CD14-positive monocyte (primary cell): ENCODE data around the gene SAG. TPM values are rescaled to one million over a fixed set of nuclear protein-coding genes. Genes with fewer than 3 reads are reported as not detected.

Experiments used
- DNase-seq, 3 donors: peaks; one replicate each; pipeline ENCODE4 v3.0.0-alpha.2; 2011 to 2022
- H2AFZ ChIP-seq: 2 replicates; pipeline ENCODE4 v1.6.0; 2012; ENCODE audit warnings: mild to moderate bottlenecking, low read depth, low read length, inconsistent platforms; ENCODE audit not compliant: insufficient read depth, poor library complexity, severe bottlenecking
- H3K27ac ChIP-seq, 2 donors: 1 replicate in 1 of 2; 2 replicates in 1 of 2; pipeline ENCODE4 v1.5.1; 2012 to 2013; ENCODE audit warnings: low read length in 2 of 2, control low read depth in 1 of 2, inconsistent platforms in 1 of 2, low read depth in 1 of 2, mild to moderate bottlenecking in 1 of 2
- H3K27me3 ChIP-seq, 2 donors: one replicate each; pipeline versions ENCODE4 v1.6.0 to v1.6.1; 2011 to 2013; ENCODE audit warnings: low read length in 2 of 2; ENCODE audit not compliant: control insufficient read depth in 2 of 2, insufficient read depth in 2 of 2
- H3K36me3 ChIP-seq, 2 donors: replicated peaks in 1 of 2; 1 replicate in 1 of 2; 2 replicates in 1 of 2; pipeline versions ENCODE4 v1.5.1 to v1.6.1; 2012 to 2013; ENCODE audit warnings: low read length in 2 of 2, control low read depth in 1 of 2, inconsistent platforms in 1 of 2, mild to moderate bottlenecking in 1 of 2; ENCODE audit not compliant: insufficient read depth in 2 of 2, control insufficient read depth in 1 of 2
- H3K4me1 ChIP-seq, 2 donors: 1 replicate in 1 of 2; 2 replicates in 1 of 2; pipeline versions ENCODE4 v1.5.1 to v1.6.1; 2012 to 2013; ENCODE audit warnings: low read length in 2 of 2, control low read depth in 1 of 2, inconsistent platforms in 1 of 2, mild to moderate bottlenecking in 1 of 2, moderate library complexity in 1 of 2; ENCODE audit not compliant: insufficient read depth in 2 of 2, control insufficient read depth in 1 of 2
- H3K4me2 ChIP-seq: replicated peaks from 2 replicates; pipeline ENCODE3; 2012; ENCODE audit warnings: low read length, moderate library complexity, mild to moderate bottlenecking; ENCODE audit not compliant: poor library complexity, severe bottlenecking; ENCODE audit errors: extremely low read depth
- H3K4me3 ChIP-seq, 3 experiments: fragments of 200-600 bp in 1 of 3; sonication (generic) in 1 of 3; replicated peaks in 1 of 3; 1 replicate in 2 of 3; 2 replicates in 1 of 3; pipeline ENCODE4 v1.5.1; 2011 to 2013; ENCODE audit warnings: low read length in 3 of 3, mild to moderate bottlenecking in 3 of 3, control low read depth in 2 of 3, low read depth in 2 of 3, inconsistent platforms in 1 of 3, moderate library complexity in 1 of 3
- H3K79me2 ChIP-seq: 2 replicates; pipeline ENCODE4 v1.6.0; 2012; ENCODE audit warnings: mild to moderate bottlenecking, control low read depth, inconsistent platforms, low read length, moderate library complexity; ENCODE audit not compliant: insufficient read depth
- H3K9ac ChIP-seq: 2 replicates; pipeline ENCODE4 v1.6.0; 2017; ENCODE audit warnings: low read length, mild to moderate bottlenecking; ENCODE audit not compliant: insufficient read depth, poor library complexity, severe bottlenecking
- H3K9me3 ChIP-seq, 2 donors: replicated peaks in 1 of 2; 1 replicate in 1 of 2; 2 replicates in 1 of 2; pipeline versions ENCODE4 v1.5.1 to v1.6.1; 2012 to 2013; ENCODE audit warnings: low read length in 2 of 2, control low read depth in 1 of 2; ENCODE audit not compliant: control insufficient read depth in 1 of 2, insufficient read depth in 1 of 2
- H4K20me1 ChIP-seq: 2 replicates; pipeline ENCODE4 v1.6.0; 2012; ENCODE audit warnings: mild to moderate bottlenecking, low read length, control low read depth, moderate library complexity; ENCODE audit not compliant: insufficient read depth
- H3K27ac Mint-ChIP-seq, 7 donors: one replicate each; pipeline ENCODE4 v1.8.0; 2020; ENCODE audit warnings: mild to moderate bottlenecking in 7 of 7, mixed read lengths in 7 of 7, moderate library complexity in 6 of 7, inconsistent platforms in 2 of 7
- H3K27me3 Mint-ChIP-seq, 3 donors: one replicate each; pipeline ENCODE4 v1.8.0; 2021 to 2022; ENCODE audit warnings: low read depth in 3 of 3, mild to moderate bottlenecking in 3 of 3, mixed read lengths in 3 of 3, moderate library complexity in 3 of 3, inconsistent platforms in 1 of 3
- H3K36me3 Mint-ChIP-seq, 2 donors: one replicate each; pipeline ENCODE4 v1.8.0; 2020; ENCODE audit warnings: mixed read lengths in 2 of 2, inconsistent platforms in 1 of 2, mild to moderate bottlenecking in 1 of 2
- H3K4me1 Mint-ChIP-seq: one replicate; pipeline ENCODE4 v1.8.0; 2020; ENCODE audit warnings: mild to moderate bottlenecking, mixed read lengths
- H3K4me3 Mint-ChIP-seq, 2 donors: one replicate each; pipeline ENCODE4 v1.8.0; 2020; ENCODE audit warnings: mild to moderate bottlenecking in 2 of 2, mixed read lengths in 2 of 2, moderate library complexity in 1 of 2
- H3K9me3 Mint-ChIP-seq, 7 donors: one replicate each; pipeline ENCODE4 v1.8.0; 2020 to 2022; ENCODE audit warnings: mixed read lengths in 7 of 7, mild to moderate bottlenecking in 6 of 7, moderate library complexity in 6 of 7, inconsistent platforms in 2 of 7
- CTCF ChIP-seq: fragments of 200-600 bp; IDR thresholded peaks from one replicate; pipeline ENCODE4 v1.8.0; 2022; ENCODE audit warnings: antibody characterized with exemption, mild to moderate bottlenecking
- WGBS: methylation state at CpG from one replicate; pipeline ENCODE4 v1.1.5; 2013; ENCODE audit warnings: missing lambda C conversion rate; ENCODE audit not compliant: insufficient coverage; 5-methylcytosine and 5-hydroxymethylcytosine counted together
- intact Hi-C, 2 donors: fragments of 100-400 bp; cut with micrococcal nuclease; formaldehyde crosslinking; loops; one replicate each; pipeline versions ENCODE4 v1.15.0 to v1.15.1; 2023
- polyA plus RNA-seq, 3 donors: library from polyadenylated mRNA; depleted of rRNA in 1 of 3; unstranded in 2 of 3; stranded (reverse) in 1 of 3; fragments of 300-500 nt in 2 of 3; fragments of >200 nt in 1 of 3; fragmentation: Illumina TruSeq in 2 of 3; gene quantifications; 1 replicate in 2 of 3; 2 replicates in 1 of 3; pipeline ENCODE4 v1.2.3, GENCODE V29; 2012 to 2021

The SAG gene
- polyA plus RNA-seq, 3 donors, result 0.04 to 0.87 TPM; not detected in 1

- H3K27me3 ChIP-seq, result no peaks in the 10 kb centered on the region
These were observed 12.9 kb downstream of the SAG start for GRCh38 chr2:233320470-233320869.

GRCh38 chr2:233321166-233321565 is 13.6 kb downstream of the SAG start:
- H3K27me3 Mint-ChIP-seq, result peaks cover 1 to 4% (median 1%) of the 10 kb centered on the region in 3 donors
- no CpG with 5 or more reads among the region's 6 CpGs for WGBS
- no peak overlapping the region for H3K4me3 ChIP-seq

More at GRCh38 chr2:233320470-233320869, 12.9 kb downstream of the SAG start:
- no peak for TF ChIP-seq CTCF
- Histone ChIP-seq H3K4me2 (no peak overlapping the region), H3K36me3 (no peaks in the 10 kb centered on the region), H3K79me2 (no peaks in the 10 kb centered on the region), H2AFZ (no peak overlapping the region), H3K9ac (no peak overlapping the region), H3K27ac (no peak overlapping the region), H3K4me1 (no peaks in the 10 kb centered on the region), H3K4me3 (no peak overlapping the region), H4K20me1 (no peaks in the 10 kb centered on the region), H3K9me3 (no peaks in the 10 kb centered on the region)
- Mint-ChIP-seq H3K27ac (no peak overlapping the region), H3K9me3 (peaks cover 0 to 2% (median 0%) of the 10 kb centered on the region in 7 donors), H3K4me1 (peaks cover 11% of the 10 kb centered on the region), H3K36me3 (peaks cover 0 to 1% of the 10 kb centered on the region in 2 donors), H3K4me3 (no peak overlapping the region), H3K27me3 (peaks cover 1 to 4% (median 1%) of the 10 kb centered on the region in 3 donors)
- 98% methylated on average over 11 of the region's 17 CpGs for WGBS
- DNase-seq, result no peak
- intact Hi-C loops, result no loop called here

More at GRCh38 chr2:233321166-233321565, 13.6 kb downstream of the SAG start:
- H3K27ac ChIP-seq, result no peak overlapping the region
- DNase-seq, result no peak
- no peak overlapping the region for H3K4me2 ChIP-seq
- no peaks in the 10 kb centered on the region for H3K79me2 ChIP-seq
- no peak overlapping the region for H2AFZ ChIP-seq
- no peaks in the 10 kb centered on the region for H3K9me3 ChIP-seq
- no peaks in the 10 kb centered on the region for H4K20me1 ChIP-seq
- intact Hi-C loops, result no loop called here
- H3K4me3 Mint-ChIP-seq, result no peak overlapping the region
- no peaks in the 10 kb centered on the region for H3K27me3 ChIP-seq
- H3K27ac Mint-ChIP-seq, result peak overlapping the region in 1 of 7 donors; percentile 15
- no peaks in the 10 kb centered on the region for H3K36me3 ChIP-seq
- H3K4me1 ChIP-seq, result no peaks in the 10 kb centered on the region
- H3K9me3 Mint-ChIP-seq, result peaks cover 0 to 2% (median 0%) of the 10 kb centered on the region in 7 donors
- no peak overlapping the region for H3K9ac ChIP-seq
- H3K4me1 Mint-ChIP-seq, result peaks cover 11% of the 10 kb centered on the region
- no peak for TF ChIP-seq CTCF
- H3K36me3 Mint-ChIP-seq, result peaks cover 0 to 1% of the 10 kb centered on the region in 2 donors
